ENCODE data around the gene COL18A1. TPM values are rescaled to one million over a fixed set of nuclear protein-coding genes. Genes with fewer than 3 reads are reported as not detected.
"Not testable (repeated sequence)": the region's sequence is repeated elsewhere in the genome, so short reads cannot be mapped to it uniquely, and the experiment has no call there.

Gene COL18A1
- total RNA-seq, 6 experiments from 2014 or later: 39.8 to 93.5 (median 86.8) TPM

DNA sequence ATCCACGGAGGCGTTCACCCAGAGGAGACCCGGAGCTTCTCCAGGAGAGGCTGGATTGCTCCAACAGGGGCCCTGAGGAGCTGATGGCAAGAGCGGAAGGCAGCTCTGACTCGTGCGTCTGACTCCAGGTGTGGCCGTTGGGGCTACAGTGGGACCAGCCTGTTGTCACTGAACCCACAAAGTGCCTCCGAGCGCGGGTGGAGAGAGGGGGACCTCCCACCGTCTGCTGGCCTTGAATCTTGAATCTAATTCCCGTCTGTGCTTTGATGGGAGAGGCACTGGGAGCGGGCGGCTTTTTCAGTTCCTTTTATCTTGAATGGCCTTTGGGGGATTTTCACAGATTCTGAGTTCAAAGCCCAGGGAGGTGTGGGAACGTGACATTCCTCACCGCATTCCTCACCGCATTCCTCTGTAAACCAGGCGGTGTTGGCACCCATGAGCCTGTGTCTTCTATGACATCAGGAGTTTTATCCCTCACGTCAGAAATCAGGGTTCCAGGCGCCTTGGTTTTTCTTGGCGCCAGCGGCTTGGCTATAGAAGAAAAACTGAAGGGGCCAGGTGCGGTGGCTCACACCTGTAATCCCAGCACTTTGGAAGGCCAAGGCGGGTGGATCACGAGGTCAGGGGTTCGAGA, 39.2 kb upstream of the COL18A1 start:
- DNase-seq: no peak
- TF ChIP-seq, protein P1, sequence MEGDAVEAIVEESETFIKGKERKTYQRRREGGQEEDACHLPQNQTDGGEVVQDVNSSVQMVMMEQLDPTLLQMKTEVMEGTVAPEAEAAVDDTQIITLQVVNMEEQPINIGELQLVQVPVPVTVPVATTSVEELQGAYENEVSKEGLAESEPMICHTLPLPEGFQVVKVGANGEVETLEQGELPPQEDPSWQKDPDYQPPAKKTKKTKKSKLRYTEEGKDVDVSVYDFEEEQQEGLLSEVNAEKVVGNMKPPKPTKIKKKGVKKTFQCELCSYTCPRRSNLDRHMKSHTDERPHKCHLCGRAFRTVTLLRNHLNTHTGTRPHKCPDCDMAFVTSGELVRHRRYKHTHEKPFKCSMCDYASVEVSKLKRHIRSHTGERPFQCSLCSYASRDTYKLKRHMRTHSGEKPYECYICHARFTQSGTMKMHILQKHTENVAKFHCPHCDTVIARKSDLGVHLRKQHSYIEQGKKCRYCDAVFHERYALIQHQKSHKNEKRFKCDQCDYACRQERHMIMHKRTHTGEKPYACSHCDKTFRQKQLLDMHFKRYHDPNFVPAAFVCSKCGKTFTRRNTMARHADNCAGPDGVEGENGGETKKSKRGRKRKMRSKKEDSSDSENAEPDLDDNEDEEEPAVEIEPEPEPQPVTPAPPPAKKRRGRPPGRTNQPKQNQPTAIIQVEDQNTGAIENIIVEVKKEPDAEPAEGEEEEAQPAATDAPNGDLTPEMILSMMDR (IDR thresholded peaks at IDR 0.05): no peak
- H3K36me3 Mint-ChIP-seq (ENCODE audit: low read depth): no peaks in the 10 kb centered on the region
- H3K4me3 Mint-ChIP-seq: peak overlapping the region; percentile 62
- peak overlapping the region; percentile 100 for H3K27ac Mint-ChIP-seq
- H3K4me1 Mint-ChIP-seq (ENCODE audit: low read depth): peaks cover 62% of the 10 kb centered on the region
- H3K9me3 Mint-ChIP-seq: no peaks in the 10 kb centered on the region
- H3K27me3 Mint-ChIP-seq (ENCODE audit: insufficient read depth): peaks cover 2% of the 10 kb centered on the region

- H3K27ac Mint-ChIP-seq: peak overlapping the region; percentile 100
- peaks cover 2% of the 10 kb centered on the region for H3K27me3 Mint-ChIP-seq (ENCODE audit: insufficient read depth)
- DNase-seq: no peak
- TF ChIP-seq, protein P1 (IDR thresholded peaks at IDR 0.05): no peak
- peak overlapping the region; percentile 62 for H3K4me3 Mint-ChIP-seq
- H3K4me1 Mint-ChIP-seq (ENCODE audit: low read depth): peaks cover 57% of the 10 kb centered on the region
- H3K36me3 Mint-ChIP-seq (ENCODE audit: low read depth): no peaks in the 10 kb centered on the region
- H3K9me3 Mint-ChIP-seq: no peaks in the 10 kb centered on the region
Measured at GRCh38 chr21:45366476-45366875, 38.5 kb upstream of the COL18A1 start.

- Mint-ChIP-seq H3K4me1 (ENCODE audit: low read depth) (peaks cover 54% of the 10 kb centered on the region), H3K27ac (peak overlapping the region; percentile 100), H3K4me3 (peak overlapping the region; percentile 62), H3K36me3 (ENCODE audit: low read depth) (no peaks in the 10 kb centered on the region), H3K27me3 (ENCODE audit: insufficient read depth) (peaks cover 2% of the 10 kb centered on the region), H3K9me3 (no peaks in the 10 kb centered on the region)
- DNase-seq: peak; percentile 79
- TF ChIP-seq, protein P1 (IDR thresholded peaks at IDR 0.05): peak; percentile 50
Measured at GRCh38 chr21:45366931-45367401, 38.0 kb upstream of the COL18A1 start.

- Mint-ChIP-seq H3K36me3 (ENCODE audit: low read depth) (peaks cover 2% of the 10 kb centered on the region), H3K27ac (peak overlapping the region; percentile 100), H3K4me3 (peak overlapping the region; percentile 62; the same call in 1 of the 2 replicates), H3K4me1 (ENCODE audit: low read depth) (peaks cover 57% of the 10 kb centered on the region), H3K9me3 (peaks cover 2% of the 10 kb centered on the region), H3K27me3 (ENCODE audit: insufficient read depth) (peaks cover 2% of the 10 kb centered on the region)
- TF ChIP-seq, protein P1 (IDR thresholded peaks at IDR 0.05): no peak
- no peak for DNase-seq
Measured at GRCh38 chr21:45367402-45368351, 37.3 kb upstream of the COL18A1 start.

DNA sequence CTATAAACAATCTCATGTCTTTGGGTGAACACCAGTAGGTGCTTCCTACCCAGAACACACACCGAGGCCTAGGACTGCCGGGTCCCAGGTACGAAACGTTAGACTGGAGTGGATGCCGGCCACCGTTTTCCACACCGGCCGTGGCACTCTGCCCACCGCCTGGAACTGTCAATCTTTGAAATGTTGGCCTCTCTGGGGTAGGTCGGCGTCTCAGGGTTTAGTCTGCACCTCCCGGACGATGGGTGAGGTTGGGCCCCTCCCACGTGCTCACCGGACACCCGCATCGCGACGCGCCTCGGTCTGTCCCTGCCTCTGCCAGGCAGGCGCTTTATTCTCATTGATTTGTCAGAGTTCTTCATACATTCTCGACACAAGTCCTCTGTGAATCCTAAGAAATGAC, 35.9 kb upstream of the COL18A1 start:
- H3K4me1 Mint-ChIP-seq (ENCODE audit: low read depth): peaks cover 61% of the 10 kb centered on the region
- H3K4me3 Mint-ChIP-seq; H3K27me3 Mint-ChIP-seq (ENCODE audit: insufficient read depth); H3K36me3 Mint-ChIP-seq (ENCODE audit: low read depth); DNase-seq; H3K9me3 Mint-ChIP-seq; H3K27ac Mint-ChIP-seq: not testable (repeated sequence)

DNA sequence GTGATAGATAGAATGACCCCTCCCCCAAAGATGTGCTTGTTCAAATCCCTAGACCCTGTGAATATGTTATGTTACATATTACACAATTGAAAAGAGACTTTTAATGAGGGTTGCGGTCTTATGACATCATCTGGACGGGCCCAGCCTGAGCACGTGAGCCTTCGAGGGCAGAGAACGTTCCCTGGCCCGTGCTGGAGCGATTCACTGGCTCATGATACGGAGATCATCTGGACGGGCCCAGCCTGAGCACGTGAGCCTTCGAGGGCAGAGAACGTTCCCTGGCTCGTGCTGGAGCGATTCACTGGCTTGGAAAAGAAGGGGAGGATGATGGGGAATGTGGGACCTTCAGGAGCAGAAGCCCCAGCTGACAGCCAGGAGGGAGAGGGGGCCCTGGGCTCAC, 34.4 kb upstream of the COL18A1 start:
- no peak for DNase-seq
- no peaks in the 10 kb centered on the region for H3K27me3 Mint-ChIP-seq (ENCODE audit: insufficient read depth)
- peaks cover 6% of the 10 kb centered on the region for H3K9me3 Mint-ChIP-seq
- H3K4me1 Mint-ChIP-seq (ENCODE audit: low read depth): peaks cover 45% of the 10 kb centered on the region
- TF ChIP-seq, protein P1 (IDR thresholded peaks at IDR 0.05): no peak
- H3K36me3 Mint-ChIP-seq (ENCODE audit: low read depth): peaks cover 7% of the 10 kb centered on the region
- no peak overlapping the region for H3K4me3 Mint-ChIP-seq
- H3K27ac Mint-ChIP-seq: no peak overlapping the region
